Activated CD8-positive, alpha-beta memory T cell treated with anti-CD3 and anti-CD28 coated beads for 4 hours (primary cell): Measurements from ENCODE around the gene NBPF12.
A peak's percentile ranks its signal among the peaks of the same experiment; 100 is the strongest.
"Not testable (repeated sequence)": the region's sequence is repeated elsewhere in the genome, so short reads cannot be mapped to it uniquely, and the experiment has no call there.

Source experiments
- DNase-seq, 2 donors: peaks; one replicate each; pipeline ENCODE4 v3.0.0-alpha.2; 2020; ENCODE audit warnings: low read depth in 2 of 2

The NBPF12 gene, protein sequence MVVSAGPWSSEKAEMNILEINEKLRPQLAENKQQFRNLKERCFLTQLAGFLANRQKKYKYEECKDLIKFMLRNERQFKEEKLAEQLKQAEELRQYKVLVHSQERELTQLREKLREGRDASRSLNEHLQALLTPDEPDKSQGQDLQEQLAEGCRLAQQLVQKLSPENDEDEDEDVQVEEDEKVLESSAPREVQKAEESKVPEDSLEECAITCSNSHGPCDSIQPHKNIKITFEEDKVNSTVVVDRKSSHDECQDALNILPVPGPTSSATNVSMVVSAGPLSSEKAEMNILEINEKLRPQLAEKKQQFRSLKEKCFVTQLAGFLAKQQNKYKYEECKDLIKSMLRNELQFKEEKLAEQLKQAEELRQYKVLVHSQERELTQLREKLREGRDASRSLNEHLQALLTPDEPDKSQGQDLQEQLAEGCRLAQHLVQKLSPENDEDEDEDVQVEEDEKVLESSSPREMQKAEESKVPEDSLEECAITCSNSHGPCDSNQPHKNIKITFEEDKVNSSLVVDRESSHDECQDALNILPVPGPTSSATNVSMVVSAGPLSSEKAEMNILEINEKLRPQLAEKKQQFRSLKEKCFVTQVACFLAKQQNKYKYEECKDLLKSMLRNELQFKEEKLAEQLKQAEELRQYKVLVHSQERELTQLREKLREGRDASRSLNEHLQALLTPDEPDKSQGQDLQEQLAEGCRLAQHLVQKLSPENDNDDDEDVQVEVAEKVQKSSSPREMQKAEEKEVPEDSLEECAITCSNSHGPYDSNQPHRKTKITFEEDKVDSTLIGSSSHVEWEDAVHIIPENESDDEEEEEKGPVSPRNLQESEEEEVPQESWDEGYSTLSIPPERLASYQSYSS (N-terminal part only)

DNA sequence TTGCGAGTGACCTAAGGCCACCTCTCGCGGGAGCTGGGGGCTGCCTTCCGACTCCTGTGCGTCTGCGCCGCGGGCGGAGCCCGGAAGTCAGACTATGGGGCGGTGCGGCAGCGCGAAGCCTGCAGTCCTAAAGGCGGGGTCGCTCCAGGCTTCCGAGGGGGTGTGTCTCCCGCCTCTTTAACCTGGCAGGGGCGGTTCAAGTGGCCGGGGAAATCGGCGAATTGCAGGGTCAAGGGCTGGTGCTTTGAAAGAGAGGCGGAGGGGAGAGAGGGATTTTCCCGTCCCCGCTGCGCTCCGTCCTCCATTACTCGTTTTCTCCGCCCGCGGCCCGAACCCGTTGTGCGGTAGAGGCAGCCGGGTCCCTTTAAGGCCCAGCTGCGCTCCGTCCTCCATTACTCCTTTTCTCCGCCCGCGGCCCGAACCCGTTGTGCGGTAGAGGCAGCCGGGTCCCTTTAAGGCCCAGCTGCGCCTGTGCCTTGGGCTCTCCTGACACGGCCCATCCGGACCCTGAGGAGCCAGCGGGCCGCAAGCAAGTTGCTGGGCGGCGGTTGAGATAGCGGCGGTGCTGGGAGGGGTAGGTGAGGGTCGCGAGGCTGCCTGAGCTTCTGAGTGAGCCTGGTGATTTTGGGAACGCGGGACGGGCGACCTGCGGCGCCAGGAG lies at the start of gene NBPF12:
Gene NBPF12 (plus strand): TSS at position 83 of the 661 bp plus-strand sequence. CDS start 21,820 bp downstream, outside the sequence.
- DNase-seq, result peak; percentile 59 to 65

DNA sequence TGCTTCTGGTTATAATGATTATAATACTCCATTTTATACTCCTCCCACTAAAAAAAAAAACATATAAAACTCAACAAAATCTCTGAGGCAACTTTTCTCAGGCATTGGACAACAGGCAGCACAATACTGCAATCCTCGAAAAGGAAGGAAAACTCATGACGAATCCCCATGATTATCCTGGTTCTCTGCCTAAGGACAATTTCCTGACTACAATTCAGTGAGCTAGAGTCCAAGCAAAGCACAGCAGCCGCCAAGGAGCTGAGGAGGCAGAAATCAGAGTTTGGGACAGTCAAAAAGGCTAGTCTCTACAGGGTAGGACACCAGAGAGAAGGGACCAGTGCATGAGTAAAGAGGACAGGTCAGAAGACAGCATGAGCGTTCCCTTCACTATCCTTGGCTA lies 46.8 kb upstream of the NBPF12 start:
- DNase-seq, result not testable (repeated sequence)

DNA sequence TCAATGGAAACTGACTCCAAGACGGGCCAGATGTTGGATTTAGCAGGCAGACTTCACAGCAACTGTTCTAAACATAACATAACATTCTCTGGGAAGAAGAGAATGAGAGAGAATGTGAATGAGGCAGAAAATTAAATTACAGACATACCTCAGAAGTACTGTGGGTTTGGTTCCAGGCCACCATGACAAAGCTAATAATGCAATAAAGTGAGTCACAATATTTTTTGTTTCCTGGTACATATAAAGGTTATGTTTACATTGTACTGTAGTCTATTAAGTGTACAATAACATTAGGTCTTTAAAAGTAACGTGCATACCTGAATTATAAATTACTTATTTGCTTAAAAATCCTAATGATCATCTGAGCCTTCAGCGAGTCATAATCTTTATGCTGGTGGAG lies 45.8 kb upstream of the NBPF12 start:
- DNase-seq, result not testable (repeated sequence)

DNA sequence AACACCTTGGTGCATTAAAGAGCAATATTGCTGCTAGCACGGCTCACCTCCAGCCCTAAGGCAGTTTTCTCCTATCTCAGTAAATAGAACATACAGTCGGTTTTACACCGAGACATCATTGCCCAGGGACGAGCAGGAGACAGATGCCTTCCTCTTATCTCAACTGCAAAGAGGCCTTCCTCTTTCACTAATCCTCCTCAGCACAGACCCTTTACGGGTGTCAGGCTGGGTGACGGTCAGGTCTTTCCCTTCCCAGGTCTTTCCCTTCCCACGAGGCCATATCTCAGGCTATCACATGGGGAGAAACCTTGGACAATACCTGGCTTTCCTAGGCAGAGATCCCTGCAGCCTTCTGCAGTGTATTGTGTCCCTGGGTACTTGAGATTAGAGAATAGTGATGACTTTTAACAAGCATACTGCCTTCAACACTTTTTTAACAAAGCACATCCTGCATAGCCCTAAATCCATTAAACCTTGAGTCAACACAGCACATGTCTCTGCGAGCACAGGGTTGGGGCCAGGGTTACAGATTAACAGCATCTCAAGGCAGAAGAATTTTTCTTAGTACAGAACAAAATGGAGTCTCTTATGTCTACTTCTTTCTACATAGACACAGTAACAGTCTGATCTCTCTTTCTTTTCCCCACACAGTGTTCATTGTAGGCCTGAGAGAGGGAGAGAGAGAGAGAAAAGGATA lies 30.4 kb upstream of the NBPF12 start:
- DNase-seq, result not testable (repeated sequence)

DNA sequence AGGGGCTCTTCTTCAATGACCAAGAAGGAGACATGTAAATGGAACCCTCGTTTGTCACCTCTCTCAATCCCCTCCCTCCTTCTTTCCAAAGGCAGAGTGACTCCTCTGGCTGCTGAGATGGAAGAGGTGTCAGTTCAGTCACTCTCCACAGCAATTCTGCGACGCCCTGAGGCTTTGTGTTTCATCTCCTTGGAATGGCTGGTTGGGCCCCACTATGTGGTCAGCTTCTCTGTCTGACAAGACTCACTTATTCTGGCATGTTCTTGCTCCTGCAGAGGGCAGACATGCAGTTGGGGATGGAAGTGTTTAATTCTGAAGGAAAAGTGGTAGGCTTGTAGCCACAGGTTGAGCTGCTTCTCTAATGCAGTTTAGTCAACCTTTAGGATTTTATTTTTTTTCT lies 25.1 kb upstream of the NBPF12 start:
- DNase-seq, result not testable (repeated sequence)

DNA sequence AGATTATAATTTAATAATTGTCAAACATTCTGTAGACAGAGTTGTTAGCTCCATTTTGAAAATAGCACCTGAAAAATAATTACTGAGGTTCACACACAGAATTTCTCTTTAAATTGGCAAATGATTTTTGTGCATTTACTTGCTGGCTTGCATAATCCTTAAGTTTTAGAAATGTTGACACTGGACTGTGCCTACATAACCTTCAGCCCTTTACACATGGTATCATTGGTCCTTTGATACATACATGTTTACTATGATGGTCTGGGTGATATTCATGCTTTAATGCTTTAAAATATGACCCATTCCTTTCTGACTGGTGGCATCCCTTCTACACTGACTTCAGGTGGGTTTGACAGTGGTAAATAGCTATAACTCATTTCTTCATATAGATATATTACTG lies 17.3 kb upstream of the NBPF12 start:
- DNase-seq, result not testable (repeated sequence)

DNA sequence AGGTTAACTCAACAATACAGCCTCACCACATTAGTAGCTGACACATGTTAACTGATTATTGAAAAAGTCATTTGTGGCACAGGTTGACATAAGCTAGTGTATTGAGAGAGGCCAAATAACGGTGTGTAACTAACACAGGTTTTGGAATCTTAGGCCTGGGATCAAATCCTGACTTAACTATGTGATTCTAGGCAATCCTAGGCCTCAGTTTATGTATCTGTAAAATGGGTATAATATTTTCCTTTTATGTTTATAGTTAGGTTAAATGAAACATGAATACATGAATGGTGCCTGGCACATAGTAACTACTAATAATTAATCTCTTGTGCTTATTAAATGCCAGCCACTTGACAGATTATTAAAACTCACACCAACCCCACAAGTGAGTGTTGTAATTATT lies 15.5 kb upstream of the NBPF12 start:
- DNase-seq, result not testable (repeated sequence)

DNA sequence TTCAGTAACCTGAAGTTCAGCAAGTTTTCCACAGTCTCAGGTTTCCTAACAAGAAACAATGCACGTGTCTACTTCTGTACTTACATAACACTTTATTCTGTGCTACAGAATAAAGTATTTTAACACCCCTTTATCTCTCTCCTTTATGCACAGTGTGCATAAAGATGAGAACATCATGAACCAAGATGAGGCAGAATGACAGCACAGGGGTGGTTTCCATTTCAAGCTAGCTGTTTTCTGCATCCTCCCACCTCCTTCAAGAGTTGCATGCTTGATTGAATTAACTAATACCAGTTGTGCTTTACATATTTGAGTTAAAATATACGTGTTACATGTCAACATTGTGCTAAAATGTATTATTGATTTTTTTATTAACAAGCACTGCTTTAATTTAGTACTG lies 14.0 kb upstream of the NBPF12 start:
- DNase-seq, result not testable (repeated sequence)

DNA sequence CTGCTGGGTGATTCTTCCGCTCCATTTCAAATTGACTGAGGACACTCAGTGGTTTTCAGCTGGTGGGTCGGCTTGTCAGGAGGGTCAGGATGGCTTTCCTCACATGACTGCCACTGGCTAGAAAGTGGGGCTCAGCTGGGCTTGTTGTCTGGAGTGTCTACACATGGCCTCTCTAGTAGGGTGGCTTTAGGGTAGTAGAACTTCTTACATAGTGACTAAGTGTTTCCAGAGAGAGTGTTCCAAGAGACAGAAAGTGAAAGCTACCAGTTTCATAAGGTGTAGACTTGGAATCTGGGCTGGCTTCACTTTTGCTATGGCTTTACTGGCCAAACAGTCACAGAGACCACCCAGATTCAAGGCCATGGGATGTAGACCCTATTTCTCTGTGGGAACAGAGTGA lies 11.7 kb upstream of the NBPF12 start:
- not testable (repeated sequence) for DNase-seq

DNA sequence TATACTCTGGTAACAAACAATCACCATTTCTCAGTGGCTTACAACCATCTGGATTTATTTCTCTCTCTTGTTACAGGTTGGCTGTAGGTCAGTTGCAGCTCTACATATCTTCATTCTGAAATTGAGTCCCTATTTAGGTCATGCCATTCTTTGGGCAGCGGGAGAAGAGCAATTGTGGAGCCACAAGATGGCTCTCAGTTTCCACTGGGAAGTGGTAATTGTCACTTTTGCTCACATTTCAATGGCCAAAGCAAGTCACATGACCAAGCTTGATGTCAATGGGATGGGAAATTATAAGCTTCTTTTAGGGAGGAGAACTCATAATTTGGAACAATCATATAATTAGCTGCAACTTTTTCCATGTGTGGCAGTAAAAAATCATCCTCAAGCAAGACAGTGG lies 7.9 kb upstream of the NBPF12 start:
- not testable (repeated sequence) for DNase-seq

DNA sequence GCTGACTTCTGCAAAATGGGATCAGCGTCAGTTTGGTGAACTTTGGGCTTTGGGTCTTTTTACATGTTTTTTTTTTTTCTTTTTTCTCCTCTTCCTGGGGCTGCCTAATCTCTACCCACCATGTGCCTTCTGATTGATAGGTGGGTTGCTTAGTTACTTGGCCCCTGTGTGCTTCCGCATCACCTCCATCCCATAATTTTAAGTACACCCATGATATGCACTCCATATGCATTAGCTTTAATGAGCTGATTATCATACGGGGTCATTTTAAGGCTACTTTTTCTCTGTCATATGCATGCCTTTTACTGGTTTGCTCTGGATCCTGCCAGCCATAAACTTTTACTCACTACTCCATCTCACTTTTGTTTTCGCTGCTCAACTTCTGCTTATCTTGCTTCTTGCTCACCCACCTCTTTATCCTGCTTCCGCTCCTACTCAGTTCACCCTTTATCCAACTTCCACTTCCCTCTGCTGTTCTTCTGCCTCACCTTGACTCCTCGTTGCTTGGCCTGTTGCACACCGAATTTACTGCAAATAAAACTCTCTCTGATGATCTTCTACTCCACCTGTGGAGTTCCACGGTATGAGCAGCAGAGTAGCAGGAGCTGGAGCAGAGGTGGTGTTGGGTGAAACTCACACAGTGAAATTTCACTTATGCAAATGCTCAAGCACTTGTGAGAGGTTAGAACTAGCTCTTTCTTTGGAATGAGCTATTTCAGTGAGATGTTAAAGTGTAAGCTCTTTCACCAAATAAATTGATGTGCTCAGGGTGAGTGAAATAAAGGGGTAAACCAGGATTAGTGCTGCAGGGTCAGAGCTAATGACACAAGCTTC lies 3.5 kb upstream of the NBPF12 start:
- DNase-seq, result not testable (repeated sequence)

DNA sequence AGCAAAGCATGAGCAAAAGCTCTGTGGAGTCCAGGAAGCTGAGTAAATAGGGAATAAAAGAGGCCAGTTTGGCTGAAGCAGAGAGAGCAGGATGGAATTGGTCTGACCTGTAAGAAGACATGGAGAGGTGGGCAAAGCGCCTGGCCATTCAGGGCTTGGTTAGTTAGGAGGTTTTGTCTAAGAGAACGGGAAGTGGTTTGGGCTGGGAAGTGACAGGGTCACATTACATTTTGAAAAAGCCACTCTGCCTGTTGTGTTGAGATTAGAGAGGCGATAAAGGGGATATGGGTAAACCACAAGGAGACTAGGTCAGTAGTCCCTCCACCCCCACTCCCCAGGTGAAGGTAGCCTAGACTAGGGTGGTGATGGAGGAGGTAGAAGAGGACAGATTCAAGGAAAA lies 662 bp upstream of the NBPF12 start:
- not testable (repeated sequence) for DNase-seq

DNA sequence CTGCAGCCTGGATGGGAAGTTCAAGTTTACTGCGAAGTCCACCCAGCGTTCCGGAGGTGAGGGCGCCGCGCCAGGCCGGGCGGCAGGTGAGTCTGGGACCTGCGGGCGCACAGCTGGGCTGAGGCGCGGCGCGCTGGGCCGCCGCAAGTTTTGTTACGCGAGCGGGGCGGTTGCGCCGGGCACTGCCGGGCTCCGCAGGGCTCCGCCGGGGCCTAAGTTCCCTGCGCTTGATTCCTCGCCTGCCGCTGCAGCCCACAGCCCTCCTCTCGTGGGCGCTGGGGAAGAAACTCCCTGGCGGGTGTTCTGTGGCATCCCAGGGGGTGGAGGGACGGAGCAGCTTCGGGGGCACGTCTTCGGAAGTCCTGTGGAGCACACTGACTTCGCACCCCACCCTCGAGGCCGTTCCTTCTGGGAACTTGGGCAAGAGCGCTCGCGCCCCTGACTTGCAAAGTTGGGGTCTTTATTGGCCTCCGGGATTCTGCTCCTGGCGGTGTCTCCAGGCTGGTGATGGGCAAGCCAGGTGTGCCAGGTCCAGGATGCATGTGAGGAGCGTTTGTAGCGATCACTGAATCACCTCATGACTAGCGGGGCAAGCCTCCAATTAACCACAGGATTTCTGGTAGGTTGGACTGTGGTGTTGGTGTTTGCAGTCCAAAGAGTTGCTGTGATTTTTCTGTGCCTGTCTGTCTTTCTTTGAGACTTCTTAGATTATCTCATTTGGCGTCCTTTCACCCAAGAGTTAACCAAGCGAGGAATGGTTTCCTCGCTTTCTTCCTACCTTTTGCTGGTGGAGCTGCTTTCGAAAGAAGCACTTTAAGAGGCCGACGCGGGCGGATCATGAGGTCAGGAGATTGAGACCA lies 1.0 kb downstream of the NBPF12 start:
- not testable (repeated sequence) for DNase-seq

DNA sequence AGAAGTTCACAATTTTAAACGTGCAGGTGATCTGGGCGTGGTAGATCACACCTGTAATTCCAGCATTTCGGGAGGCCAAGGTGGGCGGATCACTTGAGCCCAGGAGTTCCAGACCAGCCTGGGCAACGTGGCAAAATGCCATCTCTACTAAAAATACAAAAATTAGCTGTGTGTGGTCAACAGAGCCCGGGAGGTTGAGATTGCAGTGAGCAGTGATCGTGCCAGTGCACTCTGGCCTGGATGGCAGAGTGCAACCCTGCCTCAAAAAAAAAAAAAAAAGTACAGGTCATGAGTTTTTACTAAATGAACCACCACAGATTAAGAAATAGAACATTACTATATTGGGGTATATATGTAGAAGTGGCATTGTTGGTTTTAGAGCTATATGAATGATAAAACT lies 2.2 kb downstream of the NBPF12 start:
- not testable (repeated sequence) for DNase-seq

DNA sequence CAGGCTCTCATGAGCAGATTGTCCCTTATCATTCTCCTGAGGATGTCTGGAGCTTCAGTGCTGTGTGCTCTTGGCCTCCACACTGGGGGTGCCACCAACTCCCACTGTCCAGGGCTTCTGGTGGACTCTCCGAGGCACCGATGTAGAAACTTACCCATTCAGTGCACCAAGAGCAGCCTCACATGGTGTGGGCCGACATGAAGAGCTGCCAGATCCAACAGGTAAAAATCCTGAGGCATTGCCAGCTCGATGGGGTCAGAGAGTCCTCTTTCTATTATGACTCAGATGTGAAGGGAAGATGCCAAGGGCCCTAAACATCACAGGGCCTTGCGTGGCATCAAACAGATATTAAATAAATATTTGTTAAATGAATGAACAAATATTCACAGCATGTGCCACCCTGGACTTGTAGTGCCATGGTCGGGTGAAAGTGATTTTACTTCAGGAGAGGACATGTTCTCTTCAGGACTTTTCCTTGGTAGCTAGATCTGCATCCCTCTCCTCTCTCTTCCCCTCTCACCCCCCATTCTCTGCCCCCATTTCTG lies 5.3 kb downstream of the NBPF12 start:
- not testable (repeated sequence) for DNase-seq

DNA sequence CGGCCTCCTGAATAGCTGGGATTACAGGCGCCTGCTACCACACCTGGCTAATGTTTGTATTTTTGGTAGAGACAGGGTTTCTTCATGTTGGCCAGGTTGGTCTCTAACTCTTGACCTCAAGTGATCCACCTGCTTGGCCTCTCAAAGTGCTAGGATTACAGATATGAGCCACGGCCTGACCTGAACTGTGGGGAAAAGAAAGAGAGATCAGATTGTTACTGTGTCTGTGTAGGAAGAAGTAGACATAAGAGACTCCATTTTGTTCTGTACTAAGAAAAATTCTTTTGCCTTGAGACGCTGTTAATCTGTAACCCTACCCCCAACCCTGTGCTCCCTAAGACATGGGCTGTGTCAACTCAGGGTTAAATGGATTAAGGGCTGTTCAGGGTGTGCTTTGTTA lies 10.0 kb downstream of the NBPF12 start:
- DNase-seq, result not testable (repeated sequence)

DNA sequence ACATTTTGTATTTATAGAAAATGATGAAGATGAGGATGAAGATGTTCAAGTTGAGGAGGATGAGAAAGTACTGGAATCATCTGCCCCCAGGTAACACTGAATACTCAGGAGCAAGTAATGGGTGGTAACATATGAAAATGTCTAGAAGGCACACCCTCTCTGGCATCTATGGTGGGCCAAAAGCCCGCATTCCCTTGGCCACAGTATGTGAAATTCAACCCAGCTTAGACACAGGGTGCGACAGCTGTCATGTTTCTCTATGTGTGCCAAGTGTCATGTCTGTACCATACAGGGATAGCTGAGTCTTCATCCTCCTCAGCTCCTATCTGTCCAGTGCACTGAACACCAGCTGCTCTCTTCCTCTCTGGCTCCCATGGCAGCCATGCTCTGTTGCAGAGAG lies 26.2 kb downstream of the NBPF12 start:
- not testable (repeated sequence) for DNase-seq

DNA sequence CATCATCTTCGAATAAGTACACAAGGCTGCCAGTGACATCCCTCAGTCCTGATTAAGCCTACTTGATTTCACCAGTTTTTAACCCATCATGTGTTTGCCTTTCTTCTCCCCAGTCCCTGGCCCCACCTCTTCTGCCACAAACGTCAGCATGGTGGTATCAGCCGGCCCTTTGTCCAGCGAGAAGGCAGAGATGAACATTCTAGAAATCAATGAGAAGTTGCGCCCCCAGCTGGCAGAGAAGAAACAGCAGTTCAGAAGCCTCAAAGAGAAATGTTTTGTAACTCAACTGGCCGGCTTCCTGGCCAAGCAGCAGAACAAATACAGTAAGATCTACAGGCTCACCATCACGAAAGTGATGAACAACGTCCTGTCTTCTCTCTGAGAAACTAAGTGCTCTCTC lies 28.2 kb downstream of the NBPF12 start:
- not testable (repeated sequence) for DNase-seq

DNA sequence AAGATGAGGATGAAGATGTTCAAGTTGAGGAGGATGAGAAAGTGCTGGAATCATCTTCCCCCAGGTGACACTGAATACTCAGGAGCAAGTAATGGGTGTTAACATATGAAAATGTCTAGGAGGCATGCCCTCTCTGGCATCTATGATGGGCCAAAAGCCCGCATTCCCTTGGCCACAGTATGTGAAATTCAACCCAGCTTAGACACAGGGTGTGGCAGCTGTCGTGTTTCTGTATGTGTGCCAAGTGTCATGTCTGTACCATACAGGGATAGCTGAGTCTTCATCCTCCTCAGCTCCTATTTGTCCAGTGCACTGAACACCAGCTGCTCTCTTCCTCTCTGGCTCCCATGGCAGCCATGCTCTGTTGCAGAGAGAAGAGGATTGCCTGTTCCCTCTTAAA lies 32.5 kb downstream of the NBPF12 start:
- not testable (repeated sequence) for DNase-seq
